RCC 7860 (cell line): ENCODE data around the gene DNAH8.
"Not testable (repeated sequence)": the region's sequence is repeated elsewhere in the genome, so short reads cannot be mapped to it uniquely, and the experiment has no call there.

ENCODE experiments used
- DNase-seq: peaks from one replicate; pipeline ENCODE4 v3.0.0-alpha.2; 2015; ENCODE audit warnings: low spot score
- FAIRE-seq: peaks from 2 replicates; lab custom pipeline; 2012; peaks lifted over from hg19 to GRCh38; lab: Jason Lieb, UNC

Gene DNAH8

GRCh38 chr6:38867726-38868125 lies 152.6 kb downstream of the DNAH8 start:
- FAIRE-seq (no peak), DNase-seq (no peak)

- no peak for FAIRE-seq
- peak; percentile 19 for DNase-seq
Observed at GRCh38 chr6:38871741-38872568, 156.8 kb downstream of the DNAH8 start.

GRCh38 chr6:38873001-38873400 lies 157.9 kb downstream of the DNAH8 start:
- FAIRE-seq = no peak
- no peak for DNase-seq

GRCh38 chr6:38873816-38874215 lies 158.7 kb downstream of the DNAH8 start:
- FAIRE-seq, DNase-seq: not testable (repeated sequence)

GRCh38 chr6:38876475-38876874 lies 161.4 kb downstream of the DNAH8 start:
- FAIRE-seq = no peak
- no peak for DNase-seq

GRCh38 chr6:38877721-38878120 lies 162.6 kb downstream of the DNAH8 start:
- FAIRE-seq (no peak), DNase-seq (no peak)

- DNase-seq = no peak
- no peak for FAIRE-seq
Observed at GRCh38 chr6:38882157-38882556, 167.0 kb downstream of the DNAH8 start.

- FAIRE-seq (no peak), DNase-seq (no peak)
Observed at GRCh38 chr6:38897507-38897906, 182.4 kb downstream of the DNAH8 start.

- no peak for FAIRE-seq
Observed at GRCh38 chr6:38901802-38902522, 186.9 kb downstream of the DNAH8 start.

GRCh38 chr6:38906582-38906981 lies 191.5 kb downstream of the DNAH8 start:
- FAIRE-seq (no peak), DNase-seq (no peak)

More at GRCh38 chr6:38901802-38902522, 186.9 kb downstream of the DNAH8 start:
- DNase-seq = no peak

- DNase-seq = no peak
Observed at GRCh38 chr6:38907264-38907663, 192.2 kb downstream of the DNAH8 start.

GRCh38 chr6:38909015-38909730 lies 194.1 kb downstream of the DNAH8 start:
- FAIRE-seq = no peak
- no peak for DNase-seq

More at GRCh38 chr6:38907264-38907663, 192.2 kb downstream of the DNAH8 start:
- FAIRE-seq = no peak

GRCh38 chr6:38910207-38910606 lies 195.1 kb downstream of the DNAH8 start:
- no peak for DNase-seq
- FAIRE-seq = no peak

GRCh38 chr6:38912378-38912777 lies 197.3 kb downstream of the DNAH8 start:
- FAIRE-seq (no peak), DNase-seq (no peak)

GRCh38 chr6:38915205-38915925 lies 200.3 kb downstream of the DNAH8 start:
- DNase-seq (no peak), FAIRE-seq (no peak)

GRCh38 chr6:38921540-38921939 lies 206.4 kb downstream of the DNAH8 start:
- FAIRE-seq, DNase-seq: not testable (repeated sequence)

GRCh38 chr6:38924791-38925509 lies 209.8 kb downstream of the DNAH8 start:
- DNase-seq (no peak), FAIRE-seq (no peak)

- no peak for FAIRE-seq
- no peak for DNase-seq
Observed at GRCh38 chr6:38929560-38929959, 214.4 kb downstream of the DNAH8 start.

- DNase-seq = no peak
- no peak for FAIRE-seq
Observed at GRCh38 chr6:38933426-38933825, 218.3 kb downstream of the DNAH8 start.

GRCh38 chr6:38935051-38935450 lies 219.9 kb downstream of the DNAH8 start:
- FAIRE-seq = no peak
- no peak for DNase-seq
